ENCODE measurements around the gene HCN3. TPM values are rescaled to one million over a fixed set of nuclear protein-coding genes. Genes with fewer than 3 reads are reported as not detected.
A peak's percentile ranks its signal among the peaks of the same experiment; 100 is the strongest.

HCN3 gene
- total RNA-seq, 4 donors from 2014 or later = 5.4 to 8.5 (median 6.4) TPM

GRCh38 chr1:155320252-155320651 is 43.0 kb downstream of the HCN3 start:
- TF ChIP-seq CTCF (IDR thresholded peaks at IDR 0.05) (no peak), POLR2A (IDR thresholded peaks at IDR 0.05) (no peak)
- H3K4me3 ChIP-seq (ENCODE audit: low read depth, poor library complexity, severe bottlenecking) = no peak overlapping the region
- intact Hi-C loops (cut with DNase I; ENCODE audit: low total_unique reads) = loop anchor here (5.0 kb wide), 2 partner anchors 43 to 68 kb away; partner anchors contain the start of gene HCN3
- 24 to 38% methylated on average over 11 of the region's 11 CpGs for WGBS, 2 donors
- DNase-seq (ENCODE audit: low spot score in 2 of 2) = no peak

GRCh38 chr1:155320661-155321617 is 43.7 kb downstream of the HCN3 start, which contains the start of gene RUSC1:
Gene RUSC1 (plus strand): TSS chr1:155320894. CDS start chr1:155321774, 880 bp downstream.
- intact Hi-C loops (cut with DNase I; ENCODE audit: low total_unique reads) = loop anchor here (5.0 kb wide), 2 partner anchors 44 to 69 kb away; partner anchors contain the start of gene HCN3
- TF ChIP-seq POLR2A (IDR thresholded peaks at IDR 0.05) (no peak), CTCF (IDR thresholded peaks at IDR 0.05) (no peak)
- H3K4me3 ChIP-seq (ENCODE audit: low read depth, poor library complexity, severe bottlenecking) = peak within 1 kb of the TSS; percentile 15
- DNase-seq (ENCODE audit: low spot score in 2 of 2) = peak; percentile 71 to 96
- WGBS, 2 donors = 10 to 16% methylated on average over 50 to 51 of the region's 51 CpGs

- intact Hi-C loops (cut with DNase I; ENCODE audit: low total_unique reads) = loop anchor here (5.0 kb wide), 2 partner anchors 45 to 70 kb away; partner anchors contain the start of gene HCN3
- no peak for TF ChIP-seq CTCF (IDR thresholded peaks at IDR 0.05)
- TF ChIP-seq POLR2A (IDR thresholded peaks at IDR 0.05) = no peak
- DNase-seq (ENCODE audit: low spot score in 2 of 2) = no peak
- 35 to 40% methylated on average over 22 to 27 of the region's 27 CpGs for WGBS, 2 donors
- H3K4me3 ChIP-seq (ENCODE audit: low read depth, poor library complexity, severe bottlenecking) = no peak overlapping the region
Observed at GRCh38 chr1:155321639-155322503, 44.6 kb downstream of the HCN3 start.

- no peak for TF ChIP-seq POLR2A (IDR thresholded peaks at IDR 0.05)
- no peak for TF ChIP-seq CTCF (IDR thresholded peaks at IDR 0.05)
- peak in 1 of 2 donors; percentile 90 for DNase-seq (ENCODE audit: low spot score in 2 of 2)
- no peak overlapping the region for H3K4me3 ChIP-seq (ENCODE audit: low read depth, poor library complexity, severe bottlenecking)
- intact Hi-C loops (cut with DNase I; ENCODE audit: low total_unique reads) = loop anchor here (5.0 kb wide), 2 partner anchors 45 to 70 kb away; partner anchors contain the start of gene HCN3
- WGBS, 2 donors = 1 to 3% methylated on average over 18 of the region's 28 CpGs
Observed at GRCh38 chr1:155322571-155322952, 45.3 kb downstream of the HCN3 start.

GRCh38 chr1:155322953-155323728 is 45.9 kb downstream of the HCN3 start:
- peak; percentile 82 to 98 for DNase-seq (ENCODE audit: low spot score in 2 of 2)
- TF ChIP-seq CTCF (IDR thresholded peaks at IDR 0.05) (peak in 1 of 3 donors; percentile 78), POLR2A (IDR thresholded peaks at IDR 0.05) (no peak)
- WGBS, 2 donors = 0 to 1% methylated on average over 21 to 39 of the region's 58 CpGs
- intact Hi-C loops (cut with DNase I; ENCODE audit: low total_unique reads) = loop anchor here (5.0 kb wide), 2 partner anchors 46 to 71 kb away; partner anchors contain the start of gene HCN3
- H3K4me3 ChIP-seq (ENCODE audit: low read depth, poor library complexity, severe bottlenecking) = peak overlapping the region; percentile 60

All from lower leg skin (tissue), 4 donors.